GM18511 (cell line): ENCODE results near the gene TEX22.
"Not testable (repeated sequence)": the region's sequence is repeated elsewhere in the genome, so short reads cannot be mapped to it uniquely, and the experiment has no call there.

Experiments used
- ATAC-seq: cut with Tn5 transposase; IDR thresholded peaks from one replicate; pipeline ENCODE4 v1.9.1; 2021; ENCODE audit warnings: mild to moderate bottlenecking, moderate library complexity; ENCODE audit not compliant: unreplicated experiment

Gene TEX22, protein sequence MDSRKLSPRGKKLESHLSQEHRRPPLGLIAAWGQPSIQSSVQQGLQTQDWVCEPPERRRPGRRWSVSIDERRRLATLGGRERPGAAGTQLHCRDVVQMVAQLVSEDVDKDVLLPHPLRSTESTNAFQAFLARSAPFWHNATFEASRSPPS

DNA sequence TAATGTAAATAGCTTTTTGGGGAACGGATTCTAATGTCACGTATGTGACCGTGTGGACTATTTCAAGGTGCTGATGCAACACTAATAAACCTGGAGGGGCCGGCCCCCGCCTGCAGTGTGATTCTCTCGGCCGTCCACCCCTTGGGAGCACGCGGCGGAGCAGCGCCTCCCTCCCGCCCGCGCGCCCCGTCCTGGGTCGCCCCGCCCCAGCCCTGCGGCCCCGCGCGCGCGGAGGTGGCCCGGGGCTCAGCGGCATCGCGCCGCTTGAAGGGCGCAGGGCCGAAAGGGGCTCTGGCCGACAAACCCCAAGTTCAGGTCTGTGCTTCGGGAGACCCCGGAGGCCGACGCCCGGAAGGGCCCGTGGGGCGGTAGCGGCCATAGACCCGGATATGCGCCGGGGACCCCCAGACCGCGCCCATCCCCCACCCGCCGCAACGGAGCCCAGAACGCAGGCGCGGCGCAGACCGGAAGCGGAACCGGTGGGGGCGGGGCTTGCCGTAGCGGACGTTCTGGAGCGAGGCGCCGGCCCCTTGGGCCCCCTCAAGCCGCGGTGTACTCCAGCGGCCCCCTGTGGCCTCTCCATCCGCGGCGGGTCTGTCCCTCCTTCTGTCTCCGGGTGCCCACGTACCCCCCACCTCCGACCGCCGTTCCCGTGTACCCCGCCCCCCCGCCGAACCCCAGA lies at the start of gene TEX22:
TEX22 (plus strand) TSS at position 495 of the 682 bp plus-strand sequence. CDS start 803 bp downstream, outside the sequence.
- peak; percentile 88 for ATAC-seq

DNA sequence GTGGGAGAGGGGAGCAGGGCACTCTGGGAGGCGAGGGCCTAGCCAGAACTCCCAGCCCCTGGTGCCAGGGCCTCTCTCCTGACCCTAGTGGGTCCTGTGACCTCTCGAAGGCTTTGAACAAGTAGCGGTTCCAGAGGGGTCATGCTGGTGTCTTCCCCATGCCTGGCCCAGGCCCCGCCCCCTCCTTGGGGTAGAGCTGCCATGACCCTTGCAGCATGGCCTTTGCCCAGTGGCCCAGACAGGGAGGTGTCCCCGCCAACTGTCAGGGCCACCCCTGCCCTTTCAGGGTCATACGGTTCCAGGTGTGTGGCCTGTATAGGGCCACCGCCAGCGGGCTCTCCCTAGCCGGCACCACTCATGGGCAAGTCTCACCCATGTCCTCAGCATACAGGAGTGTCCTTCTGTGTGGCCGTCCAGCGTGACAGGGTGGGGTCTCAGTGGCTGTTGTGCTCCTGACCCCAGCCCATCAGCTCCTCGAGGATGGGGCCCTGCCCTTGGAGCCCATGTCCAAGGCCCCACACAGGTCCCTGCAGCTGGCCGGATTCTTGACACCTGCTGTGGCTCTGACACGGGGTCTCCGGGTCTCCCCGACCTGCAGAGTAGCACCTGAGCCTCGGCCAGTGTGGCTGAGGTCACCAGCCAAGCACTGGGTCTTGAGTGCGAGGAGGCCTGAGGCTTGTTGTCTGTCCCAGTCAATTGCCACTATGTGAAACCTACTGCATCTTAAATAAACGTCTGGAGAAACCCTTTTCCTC lies 49.2 kb upstream of the TEX22 start:
- no peak for ATAC-seq

DNA sequence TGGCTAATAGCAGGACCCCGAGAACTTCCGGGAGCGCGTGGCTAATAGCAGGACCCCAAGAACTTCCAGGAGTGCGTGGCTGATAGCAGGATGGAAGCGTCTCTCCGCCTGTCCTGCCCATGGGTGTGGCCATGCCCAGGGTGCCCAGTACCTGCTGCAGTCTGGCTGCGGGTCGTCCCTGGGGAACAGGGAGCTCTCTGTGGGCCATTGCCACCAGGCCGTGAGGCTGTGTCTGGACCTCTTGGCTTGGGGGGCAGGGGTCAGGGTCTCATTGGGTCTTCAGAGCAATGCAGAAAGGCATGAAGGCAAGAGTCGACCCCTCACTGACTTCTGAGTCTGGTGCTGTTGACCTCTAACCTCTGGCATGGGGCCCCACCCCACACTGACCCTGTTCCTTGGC lies 48.3 kb upstream of the TEX22 start:
- ATAC-seq = no peak

DNA sequence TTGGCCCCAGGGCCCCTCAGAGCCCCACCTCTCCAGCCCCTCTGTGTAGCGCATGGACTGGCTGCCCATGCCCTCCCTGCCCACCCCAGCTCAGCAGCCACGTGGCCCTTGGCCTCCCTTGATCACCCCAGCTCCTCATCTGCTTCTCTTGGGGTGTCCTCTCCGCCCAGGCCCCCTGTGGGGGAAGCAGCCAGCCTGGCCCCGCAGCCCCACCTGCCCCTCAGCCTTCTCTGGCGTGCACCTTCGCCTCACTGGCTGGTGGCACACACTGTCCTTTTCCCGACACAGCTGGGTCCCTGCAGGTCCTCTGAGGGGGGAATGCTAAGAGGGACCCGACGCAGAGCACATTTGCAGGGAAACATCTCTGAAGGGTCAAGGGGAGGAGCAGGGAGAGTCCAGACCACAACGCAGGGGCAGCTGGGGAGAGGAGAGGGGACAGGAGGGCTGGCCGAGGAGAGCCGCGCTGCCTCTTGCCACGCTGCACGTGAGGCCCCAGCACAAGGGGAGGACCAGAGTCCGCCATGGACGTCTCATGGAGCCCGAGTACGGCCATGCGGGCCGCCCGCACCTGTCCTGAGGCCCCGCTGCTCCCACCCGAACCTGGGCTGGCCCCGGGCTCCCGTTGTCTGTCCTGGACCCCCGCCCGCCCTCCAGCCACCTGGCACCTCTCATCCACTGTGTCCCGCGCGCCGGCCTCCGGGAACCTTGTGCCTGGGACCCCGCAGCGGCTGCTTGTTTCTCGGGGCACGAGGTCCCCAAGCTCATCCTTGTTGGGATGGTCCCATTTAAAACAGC lies 47.7 kb upstream of the TEX22 start:
- no peak for ATAC-seq

DNA sequence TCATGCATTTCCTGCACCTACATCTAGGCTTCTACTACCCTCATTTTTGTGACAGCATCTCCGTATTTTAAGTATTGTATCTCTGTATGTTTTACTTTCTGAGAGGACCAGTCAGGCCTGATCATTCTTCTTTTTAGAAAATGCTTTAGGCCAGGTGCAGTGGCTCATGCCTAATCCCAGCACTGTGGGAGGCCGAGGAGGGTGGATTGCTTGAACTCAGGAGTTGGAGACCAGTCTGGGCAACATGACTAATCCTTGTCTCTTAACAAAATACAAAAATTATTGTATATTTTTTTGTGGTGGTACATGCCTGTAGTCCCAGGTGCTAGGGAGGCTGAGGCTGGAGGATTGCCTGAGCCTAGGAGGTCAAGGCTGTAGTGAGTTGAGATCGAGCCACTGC lies 46.9 kb upstream of the TEX22 start:
- ATAC-seq = no peak

DNA sequence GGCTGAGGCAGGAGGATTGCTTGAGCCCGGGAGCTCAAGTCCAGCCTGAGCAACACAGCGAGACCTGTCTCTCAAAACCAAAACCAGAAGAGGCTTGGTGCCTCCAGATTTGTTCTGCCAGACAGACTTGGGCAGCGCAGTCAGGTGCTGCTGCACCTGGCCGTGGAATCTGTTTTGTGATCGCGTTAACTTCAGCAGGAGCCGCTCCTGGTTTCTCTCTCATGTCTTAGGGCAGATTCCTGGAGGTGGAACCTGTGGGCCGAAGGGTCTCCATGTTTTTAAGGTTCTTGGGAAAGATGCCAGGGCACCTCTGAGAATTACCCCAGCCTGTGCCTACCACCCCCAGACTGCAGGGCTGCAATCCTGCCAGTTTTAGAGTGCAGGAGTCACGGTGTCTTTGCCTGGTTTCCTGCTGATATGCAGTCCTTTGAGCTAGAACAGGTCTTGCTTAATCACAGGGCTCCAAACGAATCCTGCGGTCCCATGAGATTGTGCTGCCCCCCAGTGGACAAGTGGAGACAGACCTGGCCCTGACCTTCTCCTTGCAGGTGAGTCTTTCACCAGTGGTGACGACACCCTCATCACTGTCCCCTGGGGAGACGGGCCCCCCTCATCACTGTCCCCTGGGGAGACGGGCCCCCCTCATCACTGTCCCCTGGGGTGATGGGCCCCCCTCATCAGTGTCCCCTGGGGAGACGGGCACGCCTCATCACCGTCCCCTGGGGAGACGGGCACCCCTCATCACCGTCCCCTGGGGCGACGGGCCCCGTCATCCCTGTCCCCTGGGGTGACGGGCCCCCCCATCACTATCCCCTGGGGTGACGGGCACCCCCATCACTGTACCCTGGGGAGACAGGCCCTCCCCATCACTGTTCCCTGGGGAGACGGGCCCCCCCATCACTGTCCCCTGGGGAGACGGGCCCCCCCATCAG lies 46.2 kb upstream of the TEX22 start:
- peak; percentile 64 for ATAC-seq

DNA sequence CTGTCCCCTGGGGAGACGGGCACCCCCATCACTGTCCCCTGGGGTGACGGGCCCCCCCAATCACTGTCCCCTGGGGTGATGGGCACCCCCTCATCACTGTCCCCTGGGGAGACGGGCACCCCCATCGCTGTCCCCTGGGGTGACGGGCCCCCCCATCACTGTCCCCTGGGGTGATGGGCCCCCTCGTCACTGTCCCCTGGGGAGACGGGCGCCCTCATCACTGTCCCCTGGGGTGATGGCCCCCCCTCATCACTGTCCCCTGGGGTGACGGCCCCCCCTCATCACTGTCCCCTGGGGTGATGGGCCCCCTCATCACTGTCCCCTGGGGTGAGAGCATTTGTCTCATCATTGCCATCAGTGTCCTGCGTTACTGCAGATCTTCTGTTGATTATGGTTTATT lies 45.2 kb upstream of the TEX22 start:
- ATAC-seq = no peak

DNA sequence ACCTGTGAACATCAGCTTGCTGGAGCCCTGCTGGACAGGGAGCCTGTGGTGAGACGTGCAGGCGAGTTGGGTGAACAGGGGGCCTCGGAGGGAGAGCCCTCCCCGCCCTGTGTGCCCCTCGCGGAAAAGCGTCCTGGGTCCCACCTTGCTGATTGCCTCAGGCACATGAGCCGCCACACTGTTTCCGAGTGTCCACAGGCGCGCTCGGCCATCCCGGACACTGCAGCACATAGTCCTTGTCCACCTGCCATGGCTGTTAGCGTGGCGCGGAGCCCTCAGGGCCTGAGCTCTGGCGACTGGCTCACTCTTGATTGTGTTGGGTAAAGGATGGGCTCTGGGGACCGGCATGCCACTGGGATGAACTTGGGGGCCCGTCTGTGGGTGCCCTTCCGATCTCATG lies 43.8 kb upstream of the TEX22 start:
- ATAC-seq = no peak

DNA sequence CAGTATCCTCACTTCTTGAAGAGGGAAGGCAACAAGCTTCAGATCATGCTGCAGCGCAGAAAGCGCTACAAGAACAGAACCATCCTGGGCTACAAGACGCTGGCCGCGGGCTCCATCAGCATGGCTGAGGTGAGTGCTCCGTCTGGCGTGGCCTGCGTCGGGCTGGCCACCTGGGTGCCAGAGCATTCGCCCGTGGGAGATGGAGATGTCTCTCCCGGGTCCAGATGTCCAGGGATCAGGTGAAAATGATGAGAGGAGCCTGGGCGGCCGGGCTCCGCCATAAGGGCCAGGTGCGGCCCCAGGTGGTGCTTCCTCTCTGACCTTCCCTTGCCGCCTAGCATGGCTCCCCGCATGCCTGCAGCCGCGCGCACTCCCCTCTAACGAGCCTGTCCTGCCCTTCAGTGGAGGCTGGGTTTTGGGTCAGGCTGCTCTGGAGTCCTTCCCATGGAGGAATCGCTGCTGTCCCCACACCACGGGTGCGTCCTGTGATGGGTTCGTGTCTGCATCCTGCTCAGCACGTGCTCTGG lies 43.2 kb upstream of the TEX22 start:
- no peak for ATAC-seq

DNA sequence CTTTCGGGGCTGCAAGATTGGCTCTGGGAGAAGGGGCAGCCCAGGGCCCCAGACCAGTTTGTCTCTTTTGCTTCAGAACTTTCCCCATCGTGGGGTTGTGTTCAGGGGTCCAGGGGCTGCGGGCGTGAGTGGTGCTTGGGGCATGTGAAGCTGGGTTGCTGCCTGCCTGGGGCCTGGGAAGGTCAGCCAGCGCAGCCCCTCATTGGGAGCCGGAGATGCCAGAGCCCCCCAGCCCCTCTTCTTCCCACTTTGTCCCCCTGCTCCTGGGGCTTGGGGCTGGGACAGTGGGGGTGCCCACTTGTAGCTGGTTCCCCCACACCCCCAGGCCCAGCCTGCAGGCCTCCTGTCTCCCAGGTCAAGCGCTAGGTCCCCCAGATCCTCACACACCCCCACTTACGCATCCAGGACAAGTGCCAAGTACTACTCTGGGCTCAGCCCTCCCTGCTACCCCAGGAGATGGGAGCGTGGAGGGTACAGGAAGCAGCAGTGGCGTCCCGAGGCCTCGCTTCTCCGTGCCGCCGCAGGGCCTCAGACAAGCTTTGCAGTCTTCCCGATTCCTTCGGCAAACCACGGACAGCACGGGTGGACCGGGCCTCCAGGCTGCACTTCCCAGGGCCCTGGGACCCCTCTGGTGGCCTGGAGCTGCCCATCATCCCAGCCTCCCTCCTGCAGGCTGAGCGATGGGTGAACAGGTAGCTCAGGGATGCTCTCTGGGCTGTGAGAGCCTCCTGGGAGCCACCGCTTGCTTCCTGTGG lies 42.3 kb upstream of the TEX22 start:
- no peak for ATAC-seq

DNA sequence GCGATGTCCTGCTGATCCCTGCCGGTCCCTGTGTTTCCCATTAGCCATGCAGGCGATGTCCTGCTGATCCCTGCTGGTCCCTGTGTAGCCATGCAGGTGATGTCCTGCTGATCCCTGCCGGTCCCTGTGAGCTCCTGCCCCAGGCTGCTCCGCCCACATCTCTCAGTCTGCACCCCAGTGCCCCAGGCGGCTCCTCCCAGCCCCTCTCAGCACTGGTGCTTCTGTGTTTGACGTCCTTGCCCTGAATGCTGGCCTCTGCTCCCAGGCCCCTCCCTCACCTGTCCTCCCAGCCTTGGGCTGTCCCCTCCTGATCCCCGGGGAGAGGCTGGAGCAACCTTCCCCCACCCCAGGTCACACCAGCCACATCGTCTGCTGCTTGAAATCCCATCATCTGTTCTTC lies 41.4 kb upstream of the TEX22 start:
- no peak for ATAC-seq

DNA sequence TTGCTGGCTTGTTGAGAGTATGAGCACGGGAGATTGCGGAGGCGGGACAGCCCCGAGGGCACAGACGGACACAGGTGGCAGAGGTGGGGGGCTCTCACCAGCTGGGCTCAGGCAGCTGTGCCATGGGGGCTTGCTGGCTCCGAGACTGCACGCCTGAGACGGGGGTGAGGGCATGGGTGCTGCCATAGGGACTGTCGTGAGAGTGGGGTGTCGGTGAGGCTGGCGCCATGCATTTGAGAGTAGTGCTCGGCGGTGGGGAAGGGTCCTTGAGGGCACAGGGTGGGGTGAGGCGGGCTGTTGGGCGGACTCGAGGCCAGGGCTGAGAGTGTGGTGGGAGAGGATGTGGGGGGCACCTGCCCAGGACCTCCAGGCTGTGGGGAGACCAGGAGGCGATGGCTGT lies 40.7 kb upstream of the TEX22 start:
- no peak for ATAC-seq

DNA sequence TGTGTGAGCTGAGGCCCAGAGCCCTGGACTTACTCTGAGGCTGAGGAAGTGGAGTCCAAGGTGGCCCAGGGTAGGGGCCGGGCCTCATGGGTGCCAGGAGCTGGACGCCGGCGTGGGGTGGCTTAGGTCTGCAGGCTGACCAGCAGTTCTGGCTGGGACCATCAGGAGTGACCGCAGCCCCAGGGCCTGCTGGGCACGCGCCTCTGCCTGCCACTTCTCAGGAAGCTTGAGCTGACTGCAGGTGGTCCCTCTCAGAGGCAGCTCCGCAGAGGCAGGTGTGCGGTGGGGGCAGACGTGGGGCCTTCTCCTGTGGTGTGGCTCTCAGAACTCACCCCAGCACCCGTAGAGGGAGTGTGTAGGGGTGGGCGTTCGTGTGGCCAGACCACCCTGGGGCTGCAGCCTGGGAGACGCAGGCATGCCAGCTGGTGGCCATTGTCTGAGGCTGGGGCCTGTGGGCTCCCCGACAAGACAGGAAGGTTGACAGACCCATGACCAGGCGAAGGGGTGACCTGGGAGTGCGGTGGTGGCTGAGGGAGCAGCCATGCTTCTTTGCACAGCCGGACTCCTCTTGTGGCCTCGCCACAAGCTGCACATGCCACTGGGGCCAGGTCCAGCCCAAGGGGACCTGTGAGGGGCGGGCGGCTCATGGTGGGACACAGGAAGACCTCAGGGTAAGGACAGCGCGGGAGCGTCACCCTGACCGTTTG lies 40.0 kb upstream of the TEX22 start:
- no peak for ATAC-seq

DNA sequence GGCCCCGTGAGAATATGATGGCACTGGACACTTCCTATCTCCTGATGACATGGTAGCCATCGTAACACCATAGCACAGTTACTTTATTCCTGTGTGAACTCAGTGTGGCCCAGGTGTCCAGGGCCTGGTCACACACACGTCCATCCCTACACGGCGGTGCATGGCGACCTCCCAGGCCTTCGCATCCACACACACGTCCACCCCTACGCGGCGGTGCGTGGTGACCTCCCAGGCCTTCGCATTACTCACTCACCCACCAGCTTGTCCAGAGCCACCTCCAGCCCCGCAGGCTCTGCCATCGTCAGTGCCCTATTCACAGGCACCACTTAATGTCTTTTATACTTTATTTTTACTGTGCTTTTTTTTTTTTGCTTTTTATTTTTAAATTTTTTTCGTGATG lies 39.4 kb upstream of the TEX22 start:
- no peak for ATAC-seq

DNA sequence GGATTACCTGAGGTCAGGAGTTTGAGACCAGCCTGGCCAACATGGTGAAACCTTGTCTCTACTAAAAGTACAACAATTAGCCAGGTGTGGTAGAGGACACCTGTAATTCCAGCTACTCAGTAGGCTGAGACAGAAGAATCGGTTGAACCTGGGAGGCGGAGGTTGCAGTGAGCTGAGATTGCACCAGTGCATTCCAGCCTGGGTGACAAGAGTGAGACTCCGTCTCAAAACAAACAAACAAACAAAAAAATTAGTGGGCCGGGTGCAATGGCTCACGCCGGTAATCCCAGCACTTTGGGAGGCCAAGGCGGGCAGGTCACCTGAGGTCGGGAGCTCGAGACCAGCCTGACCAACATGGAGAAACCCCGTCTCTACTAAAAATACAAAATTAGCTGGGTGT lies 36.9 kb upstream of the TEX22 start:
- not testable (repeated sequence) for ATAC-seq

DNA sequence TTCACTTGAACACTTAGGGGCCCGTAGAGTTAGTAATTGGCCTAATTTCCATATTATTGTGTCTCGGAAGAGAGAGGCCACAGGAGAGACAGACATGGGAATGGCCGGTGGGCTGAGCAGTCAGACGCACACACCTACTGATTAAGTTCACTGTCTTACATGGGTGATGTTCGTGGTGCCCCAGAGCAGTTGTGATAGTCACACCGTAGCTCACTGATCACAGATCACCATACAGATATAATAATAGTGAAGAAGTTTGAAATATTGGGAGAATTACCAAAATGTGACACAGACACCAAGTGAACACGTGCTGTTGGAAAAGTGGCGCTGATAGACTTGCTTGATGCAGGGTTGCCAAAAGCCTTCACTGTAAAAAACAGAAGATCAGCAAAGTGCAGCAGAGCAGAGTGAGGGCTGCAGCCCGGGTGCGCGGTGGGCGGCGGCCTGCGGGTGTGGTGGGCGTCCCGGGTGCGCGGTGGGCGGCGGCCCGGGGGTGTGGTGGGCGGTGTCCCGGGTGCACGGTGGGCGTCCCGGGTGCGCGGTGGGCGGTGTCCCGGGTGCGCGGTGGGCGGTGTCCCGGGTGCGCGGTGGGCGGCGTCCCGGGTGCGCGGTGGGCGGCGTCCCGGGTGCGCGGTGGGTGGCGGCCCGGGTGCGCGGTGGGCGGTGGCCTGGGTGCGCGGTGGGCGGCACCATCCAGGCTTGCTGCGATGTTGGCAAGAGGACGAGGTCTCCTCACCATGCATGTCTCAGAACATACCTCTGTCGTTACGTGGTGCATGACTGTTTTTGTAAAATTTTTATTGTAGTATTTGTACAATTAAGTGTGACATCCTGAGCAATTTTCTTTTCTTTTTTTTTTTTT lies 34.3 kb upstream of the TEX22 start:
- ATAC-seq = no peak

DNA sequence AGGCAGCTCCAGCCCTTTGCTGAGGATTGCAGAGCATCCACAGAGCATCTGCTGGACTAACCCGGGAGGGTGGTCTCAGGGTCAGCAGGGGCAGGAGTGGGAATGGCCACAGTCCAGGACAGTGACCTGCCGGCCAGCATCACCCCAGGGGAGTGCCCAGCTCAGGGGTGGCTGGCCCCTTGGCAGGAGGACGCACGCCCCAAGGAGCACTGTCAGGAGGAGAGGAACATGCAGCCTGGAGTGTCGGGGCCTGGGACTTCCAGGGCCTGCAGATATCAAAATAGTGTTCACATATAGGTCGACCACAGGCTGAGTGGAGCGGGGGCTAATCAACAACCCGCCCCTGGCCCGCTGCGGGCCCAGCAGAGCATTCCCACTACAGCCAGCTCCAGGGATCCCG lies 33.2 kb upstream of the TEX22 start:
- no peak for ATAC-seq

DNA sequence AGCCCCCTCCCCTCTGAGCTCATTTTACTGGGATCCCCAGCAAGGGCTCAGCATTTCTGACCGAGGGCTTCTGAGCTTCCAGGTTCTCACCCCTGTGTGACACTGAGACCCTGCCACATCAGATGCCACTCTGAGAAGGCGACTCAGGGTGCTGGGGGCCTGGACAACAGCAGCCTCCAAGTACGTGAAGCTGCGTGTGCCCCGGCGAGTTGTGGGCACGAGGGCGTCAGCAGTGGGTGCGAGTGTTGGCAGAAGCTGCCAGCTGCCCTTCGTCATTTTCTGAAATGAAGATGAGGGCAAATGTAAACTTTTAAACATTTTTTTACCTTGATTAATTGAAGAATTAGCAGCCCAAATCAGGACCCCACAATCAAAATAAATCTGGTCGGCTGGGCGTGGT lies 32.7 kb upstream of the TEX22 start:
- no peak for ATAC-seq
